ENCODE results near the gene CEP83.

- TF ChIP-seq CTCF (IDR thresholded peaks at IDR 0.05; ENCODE audit: low read depth, low read length) (no peak), EZH2phosphoT487 (IDR thresholded peaks at IDR 0.05; ENCODE audit: low read depth) (no peak)
Measured at GRCh38 chr12:94318181-94318580, 141.5 kb downstream of the CEP83 start.
